Epithelial cell of proximal tubule (primary cell): ENCODE data around the gene RPL7L1. TPM values are rescaled to one million over a fixed set of nuclear protein-coding genes. Genes with fewer than 3 reads are reported as not detected.
A peak's percentile ranks its signal among the peaks of the same experiment; 100 is the strongest.

Experiments used
- DNase-seq: peaks from one replicate; pipeline ENCODE4 v3.0.0-alpha.2; 2011; ENCODE audit warnings: low read depth
- H3K4me3 ChIP-seq: 2 replicates; pipeline ENCODE4 v1.5.1; 2011; ENCODE audit warnings: low read depth, mild to moderate bottlenecking, low read length
- total RNA-seq: library from RNA; depleted of rRNA; stranded (reverse); fragments of >200 nt; gene quantifications from 2 replicates; pipeline ENCODE4 v1.2.3, GENCODE V29; 2015
- TF ChIP-seq, protein P1 (sequence below): conservative IDR thresholded peaks from 2 replicates; pipeline ENCODE4 v1.5.1; 2012; ENCODE audit warnings: low read depth, mild to moderate bottlenecking, low read length

The RPL7L1 gene
- total RNA-seq, 1 donor from 2014 or later: 95.0 TPM

DNA sequence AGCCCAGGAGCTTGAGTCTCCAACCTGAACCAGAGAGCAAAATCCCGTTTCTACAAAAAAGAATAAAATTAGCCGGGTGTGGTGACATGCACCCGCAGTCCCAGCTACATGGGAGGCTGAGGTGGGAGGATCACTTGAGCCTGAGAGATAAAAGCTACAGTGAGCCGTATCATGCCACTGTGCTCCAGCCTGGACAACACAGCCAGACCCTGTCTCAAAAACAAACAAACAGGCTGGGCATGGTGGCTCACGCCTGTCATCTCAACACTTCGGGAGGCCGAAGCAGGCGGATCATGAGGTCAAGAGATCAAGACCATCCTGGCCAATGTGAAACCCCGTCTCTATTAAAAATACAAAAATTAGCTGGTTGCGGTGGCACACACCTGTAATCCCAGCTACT, 25.1 kb downstream of the RPL7L1 start:
- no peak overlapping the region for H3K4me3 ChIP-seq
- DNase-seq: no peak
- TF ChIP-seq, protein P1, sequence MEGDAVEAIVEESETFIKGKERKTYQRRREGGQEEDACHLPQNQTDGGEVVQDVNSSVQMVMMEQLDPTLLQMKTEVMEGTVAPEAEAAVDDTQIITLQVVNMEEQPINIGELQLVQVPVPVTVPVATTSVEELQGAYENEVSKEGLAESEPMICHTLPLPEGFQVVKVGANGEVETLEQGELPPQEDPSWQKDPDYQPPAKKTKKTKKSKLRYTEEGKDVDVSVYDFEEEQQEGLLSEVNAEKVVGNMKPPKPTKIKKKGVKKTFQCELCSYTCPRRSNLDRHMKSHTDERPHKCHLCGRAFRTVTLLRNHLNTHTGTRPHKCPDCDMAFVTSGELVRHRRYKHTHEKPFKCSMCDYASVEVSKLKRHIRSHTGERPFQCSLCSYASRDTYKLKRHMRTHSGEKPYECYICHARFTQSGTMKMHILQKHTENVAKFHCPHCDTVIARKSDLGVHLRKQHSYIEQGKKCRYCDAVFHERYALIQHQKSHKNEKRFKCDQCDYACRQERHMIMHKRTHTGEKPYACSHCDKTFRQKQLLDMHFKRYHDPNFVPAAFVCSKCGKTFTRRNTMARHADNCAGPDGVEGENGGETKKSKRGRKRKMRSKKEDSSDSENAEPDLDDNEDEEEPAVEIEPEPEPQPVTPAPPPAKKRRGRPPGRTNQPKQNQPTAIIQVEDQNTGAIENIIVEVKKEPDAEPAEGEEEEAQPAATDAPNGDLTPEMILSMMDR: no peak

DNA sequence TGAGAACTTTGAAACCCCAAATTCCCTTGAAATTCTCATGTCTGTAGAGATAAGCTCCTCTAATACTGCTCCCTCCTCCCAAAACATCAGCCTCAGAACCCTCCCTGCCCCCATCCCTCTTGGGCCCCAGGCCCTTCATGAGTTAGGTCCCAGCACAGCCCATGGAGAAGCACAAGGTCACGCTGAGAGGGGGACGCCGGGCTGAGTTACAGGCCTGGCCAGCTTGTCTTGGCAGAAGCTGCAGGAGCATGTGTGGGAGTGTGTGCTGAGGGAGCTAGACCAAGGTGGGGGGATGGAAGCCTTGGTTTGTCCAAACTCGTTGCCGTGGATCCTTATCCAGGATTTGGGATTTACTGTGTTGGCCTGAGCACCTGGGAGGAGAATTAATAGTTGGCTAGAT, 27.9 kb downstream of the RPL7L1 start:
- TF ChIP-seq, protein P1: no peak
- no peak overlapping the region for H3K4me3 ChIP-seq
- no peak for DNase-seq

- TF ChIP-seq, protein P1: no peak
- no peak overlapping the region for H3K4me3 ChIP-seq
- no peak for DNase-seq
Measured at GRCh38 chr6:42909835-42910234, 30.4 kb downstream of the RPL7L1 start.

DNA sequence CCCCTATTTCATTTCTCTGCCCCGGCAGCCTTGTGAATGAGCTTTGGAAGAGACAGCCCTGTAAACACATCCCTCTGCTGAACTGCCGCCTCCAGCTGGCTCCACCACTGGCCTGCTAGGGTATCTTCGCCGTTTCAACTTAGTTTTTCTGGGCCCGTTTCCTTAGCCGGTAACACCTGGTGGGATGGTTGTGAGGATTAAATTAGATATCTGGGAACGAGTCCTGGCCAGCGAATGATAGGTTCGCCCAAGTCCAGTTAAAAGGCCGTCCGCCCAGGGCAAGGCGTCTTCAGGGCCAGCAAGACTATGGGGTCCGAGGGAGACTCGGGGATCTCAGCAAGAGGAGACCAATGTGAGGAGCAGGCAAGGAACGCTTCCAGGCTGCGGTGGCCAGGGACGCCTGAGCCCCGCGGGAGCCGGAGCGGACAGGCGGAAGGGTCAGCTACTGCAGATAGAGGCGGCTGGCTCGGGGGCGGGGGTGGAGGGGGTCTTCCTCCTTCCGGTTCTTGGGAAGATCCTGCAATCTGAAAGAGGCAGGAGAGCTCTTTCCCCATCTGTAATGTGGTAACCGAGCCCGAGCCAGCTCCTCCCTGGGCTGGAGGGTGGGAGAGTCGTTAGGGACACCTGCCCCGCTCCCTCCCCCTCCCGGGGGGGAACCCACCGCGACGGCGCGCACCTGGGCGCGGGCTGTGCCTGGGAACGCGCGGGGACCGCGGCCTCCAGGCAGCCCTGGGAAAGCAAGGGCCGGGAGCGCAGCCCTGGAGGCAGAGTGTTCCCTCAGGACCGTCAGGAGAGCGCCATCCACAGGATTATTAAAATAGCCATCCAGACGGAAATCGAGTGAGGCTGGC, 32.0 kb downstream of the RPL7L1 start:
- DNase-seq: no peak
- TF ChIP-seq, protein P1: peak; percentile 17
- peak overlapping the region; percentile 38 for H3K4me3 ChIP-seq

GRCh38 chr6:42914546-42914945, 35.1 kb downstream of the RPL7L1 start:
- no peak overlapping the region for H3K4me3 ChIP-seq
- TF ChIP-seq, protein P1: no peak
- no peak for DNase-seq

DNA sequence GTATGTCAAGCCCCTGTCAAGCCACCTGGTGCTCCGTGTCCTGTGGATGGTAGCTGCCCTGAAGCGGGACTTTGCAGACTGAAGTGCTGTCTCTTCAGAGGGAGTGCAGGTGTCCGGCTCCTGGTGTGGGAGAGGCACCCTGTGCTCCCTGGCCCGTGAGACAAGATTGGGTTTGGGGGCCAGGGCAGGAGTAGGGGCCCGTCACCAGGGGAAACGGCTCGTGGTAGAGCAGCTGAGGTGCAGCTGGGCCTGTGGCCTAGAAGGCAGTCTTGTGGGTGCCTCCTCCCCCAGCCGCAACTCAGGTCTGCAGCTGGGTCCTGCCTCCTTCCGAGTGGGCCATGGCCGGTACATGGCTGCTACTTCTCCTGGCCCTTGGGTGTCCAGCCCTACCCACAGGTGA, 36.3 kb downstream of the RPL7L1 start, which contains the start of gene PTCRA:
Gene PTCRA, plus strand, starts transcription at position 322 of the 400 bp plus-strand sequence. Its CDS starts 17 bp downstream, at position 339.
- H3K4me3 ChIP-seq: no peak within 1 kb of the TSS
- no peak for DNase-seq

More for the DNA sequence above, 36.3 kb downstream of the RPL7L1 start, which contains the start of gene PTCRA:
- TF ChIP-seq, protein P1: no peak
